ENCODE results near the gene EYA3.

The EYA3 gene

GRCh38 chr1:27940870-27941560, 147.4 kb downstream of the EYA3 start:
- FAIRE-seq, result no peak
- DNase-seq (ENCODE audit: low spot score), result no peak

DNA sequence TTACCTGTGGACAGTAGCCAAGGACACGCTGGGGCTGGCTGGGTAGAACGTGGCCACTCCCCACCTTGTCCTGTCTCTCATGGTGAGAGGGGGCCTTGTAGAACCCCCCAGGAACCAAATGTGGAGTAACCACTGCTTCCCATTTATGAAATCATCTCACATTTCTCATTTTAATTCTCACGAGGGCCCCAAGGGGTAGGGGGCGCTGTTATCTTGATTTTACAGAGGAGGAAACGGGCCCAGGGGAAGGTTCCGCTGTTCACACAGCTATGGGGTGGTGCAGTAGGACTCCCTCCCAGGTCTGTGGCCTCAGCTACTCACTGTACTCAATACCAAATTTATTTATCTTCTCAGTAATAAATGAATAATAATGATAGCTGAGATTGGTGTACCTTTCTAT, 148.1 kb downstream of the EYA3 start:
- DNase-seq (ENCODE audit: low spot score) (no peak), FAIRE-seq (no peak)

GRCh38 chr1:27938488-27938887, 149.9 kb downstream of the EYA3 start:
- FAIRE-seq, result no peak
- DNase-seq (ENCODE audit: low spot score), result no peak

DNA sequence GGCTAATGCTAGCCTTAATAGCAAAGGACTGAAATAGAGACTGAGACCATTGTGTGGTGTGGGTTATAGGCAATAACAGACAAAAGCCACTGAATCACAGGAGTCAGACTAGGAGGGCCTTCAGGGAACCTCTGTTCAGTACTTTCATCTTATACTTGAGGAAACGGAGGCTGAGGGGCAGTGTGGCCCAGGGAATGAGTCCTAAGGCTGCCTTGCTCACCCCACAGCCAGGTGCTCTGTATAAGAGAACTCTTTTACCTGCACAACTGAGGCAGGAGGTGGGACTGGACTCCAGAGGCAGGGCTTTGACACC, 150.9 kb downstream of the EYA3 start:
- DNase-seq (ENCODE audit: low spot score) (no peak), FAIRE-seq (no peak)

DNA sequence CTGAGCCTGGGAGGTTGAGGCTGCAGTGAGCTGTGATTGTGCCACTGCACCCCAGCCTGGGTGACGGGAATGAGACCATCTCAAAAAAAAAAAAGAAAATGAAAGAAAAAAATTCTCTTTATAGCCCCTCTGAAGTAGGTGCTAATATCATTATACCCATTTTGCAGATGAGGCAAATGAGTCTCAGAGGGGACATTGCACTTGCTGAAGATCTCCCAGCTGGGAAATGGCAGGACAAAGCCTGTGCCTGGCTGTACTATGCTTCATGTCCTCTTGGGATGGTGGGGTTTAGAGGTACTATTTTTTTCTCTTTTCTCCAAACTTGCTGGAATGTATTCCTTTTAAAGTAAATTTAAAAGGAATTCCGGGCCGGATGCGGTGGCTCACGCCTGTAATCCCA, 152.0 kb downstream of the EYA3 start:
- no peak for FAIRE-seq

DNA sequence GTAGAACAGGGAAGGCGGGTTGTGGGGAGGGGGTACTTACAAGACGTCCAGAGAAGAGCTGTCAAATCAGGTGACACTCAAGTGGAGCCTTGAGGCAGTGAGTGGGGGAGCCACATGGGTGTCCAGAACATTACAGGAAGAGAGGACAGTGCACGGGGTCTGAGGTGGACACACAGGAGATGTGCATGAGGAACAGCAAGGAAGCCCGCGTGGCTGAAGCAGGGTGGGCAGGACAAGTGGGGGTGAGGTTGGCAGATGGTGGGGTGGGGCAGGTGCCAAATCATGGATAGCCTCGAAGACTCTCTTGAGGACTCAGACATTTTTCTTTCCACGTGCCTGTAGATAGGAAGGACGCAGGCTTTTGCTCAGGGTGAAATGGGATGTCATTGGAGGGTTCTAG, 152.7 kb downstream of the EYA3 start:
- no peak for DNase-seq (ENCODE audit: low spot score)
- no peak for FAIRE-seq

More for the DNA sequence above, 152.0 kb downstream of the EYA3 start:
- no peak for DNase-seq (ENCODE audit: low spot score)

GRCh38 chr1:27934818-27935549, 153.4 kb downstream of the EYA3 start, which contains the start of gene SMPDL3B:
TSS of gene SMPDL3B (plus strand) at chr1:27935000. CDS start at chr1:27935184, 184 bp downstream.
- FAIRE-seq, result peak; percentile 46
- peak; percentile 91 for DNase-seq (ENCODE audit: low spot score)

DNA sequence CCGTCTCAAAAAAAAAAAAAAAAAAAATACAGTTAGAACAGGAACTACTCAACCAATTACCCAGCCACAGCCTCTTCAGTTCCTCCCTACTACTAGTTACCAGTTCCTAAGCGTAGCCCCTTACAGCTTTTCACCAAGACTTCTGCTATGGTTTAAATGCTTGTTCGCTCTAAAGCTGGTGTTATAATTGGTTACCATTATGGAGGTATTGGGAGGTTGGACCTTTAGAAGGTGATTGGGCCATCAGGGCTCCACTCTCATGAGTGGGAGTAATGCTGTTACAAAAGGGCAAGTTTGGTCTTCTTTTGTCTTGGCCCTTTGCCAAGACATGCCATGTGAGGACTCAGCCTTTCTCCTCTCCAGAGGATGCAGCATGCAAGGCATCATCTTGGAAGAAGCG, 156.7 kb downstream of the EYA3 start:
- DNase-seq (ENCODE audit: low spot score), result no peak
- FAIRE-seq, result no peak

DNA sequence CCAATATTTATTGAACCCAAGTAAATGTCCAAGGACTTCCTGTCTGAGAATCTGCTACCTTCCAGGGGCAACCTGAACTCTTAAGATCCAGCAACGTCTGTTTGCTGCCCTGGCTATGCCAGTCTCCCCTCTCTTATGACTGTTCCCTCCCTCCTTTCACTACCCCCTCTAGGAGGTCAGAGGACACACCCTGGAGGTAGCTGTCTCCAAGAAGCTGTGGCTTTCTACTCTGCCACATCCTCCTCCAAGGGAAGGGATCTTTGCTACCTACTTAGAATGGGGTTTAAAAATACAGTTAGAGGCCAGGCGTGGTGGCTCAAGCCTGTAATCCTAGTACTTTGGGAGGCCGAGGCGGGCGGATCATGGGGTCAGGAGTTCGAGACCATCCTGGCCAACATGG, 157.2 kb downstream of the EYA3 start:
- DNase-seq (ENCODE audit: low spot score) (no peak), FAIRE-seq (no peak)

GRCh38 chr1:27928216-27928954, 160.0 kb downstream of the EYA3 start:
- FAIRE-seq (no peak), DNase-seq (ENCODE audit: low spot score) (no peak)

DNA sequence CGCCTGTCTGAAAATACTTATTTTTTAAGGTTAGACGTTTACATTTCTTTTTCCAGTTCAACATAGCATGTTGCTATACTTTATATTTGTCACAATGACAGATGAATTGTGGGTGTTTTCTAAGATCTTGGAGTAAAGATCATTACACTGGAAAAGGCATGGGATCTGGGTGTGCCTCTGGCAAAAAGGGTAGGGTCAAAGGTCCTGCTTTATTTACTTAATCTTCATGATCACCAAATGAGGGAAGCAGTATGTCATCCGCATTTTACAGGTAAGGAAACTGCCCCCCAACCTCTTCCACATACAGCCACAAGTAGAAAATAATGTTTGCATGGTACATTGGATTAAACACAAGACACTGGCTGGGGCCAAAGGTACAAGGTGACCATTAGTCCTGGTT, 166.1 kb downstream of the EYA3 start:
- FAIRE-seq (no peak), DNase-seq (ENCODE audit: low spot score) (no peak)

Measured in urothelium cell line (cell line).